Neural progenitor cell (in vitro differentiated cells): ENCODE results near the gene CFAP20DC. TPM values are rescaled to one million over a fixed set of nuclear protein-coding genes. Genes with fewer than 3 reads are reported as not detected.
A peak's percentile ranks its signal among the peaks of the same experiment; 100 is the strongest.

Source experiments
- DNase-seq: peaks from one replicate; pipeline ENCODE4 v3.0.0-alpha.2; 2016; ENCODE audit warnings: low spot score
- H2AFZ ChIP-seq: fragments of 200-600 bp; sonication (generic); replicated peaks from 2 replicates; pipeline ENCODE4 v1.6.1; 2016; ENCODE audit warnings: antibody characterized with exemption
- H3F3A ChIP-seq: fragments of 200-600 bp; sonication (generic); 2 replicates; pipeline ENCODE4 v1.6.1; 2016; ENCODE audit warnings: antibody characterized with exemption, low read depth
- H3K27ac ChIP-seq: fragments of 200-600 bp; sonication (generic); 2 replicates; pipeline ENCODE4 v1.5.1; 2016; ENCODE audit warnings: mild to moderate bottlenecking
- H3K27me3 ChIP-seq: fragments of 200-600 bp; sonication (generic); 2 replicates; pipeline ENCODE4 v1.6.1; 2016; ENCODE audit warnings: mild to moderate bottlenecking, moderate library complexity
- H3K36me3 ChIP-seq: fragments of 200-600 bp; sonication (generic); 2 replicates; pipeline ENCODE4 v1.5.1; 2016
- H3K4me1 ChIP-seq: fragments of 200-600 bp; sonication (generic); 2 replicates; pipeline ENCODE4 v1.6.1; 2016; ENCODE audit warnings: mixed run types
- H3K4me2 ChIP-seq: fragments of 200-600 bp; sonication (generic); 2 replicates; pipeline ENCODE4 v1.6.1; 2016
- H3K4me3 ChIP-seq: fragments of 200-600 bp; sonication (generic); 2 replicates; pipeline ENCODE4 v1.5.1; 2016
- H3K79me2 ChIP-seq: fragments of 200-600 bp; sonication (generic); 2 replicates; pipeline ENCODE4 v1.6.1; 2016; ENCODE audit warnings: low read depth
- H3K9ac ChIP-seq: fragments of 200-600 bp; sonication (generic); 2 replicates; pipeline ENCODE4 v1.6.1; 2016
- H3K9me3 ChIP-seq: fragments of 200-600 bp; sonication (generic); 2 replicates; pipeline ENCODE4 v1.5.1; 2016; ENCODE audit warnings: low read depth
- H4K20me1 ChIP-seq: fragments of 200-600 bp; sonication (generic); 2 replicates; pipeline ENCODE4 v1.6.1; 2016; ENCODE audit warnings: low read depth
- H3K27ac Mint-ChIP-seq: 3 replicates; pipeline ENCODE4 v1.8.0; 2021; ENCODE audit warnings: mixed read lengths
- H3K27me3 Mint-ChIP-seq: 2 replicates; pipeline ENCODE4 v1.8.0; 2022; ENCODE audit warnings: low read depth, mild to moderate bottlenecking, inconsistent platforms, moderate library complexity, mixed read lengths; ENCODE audit not compliant: insufficient read depth
- H3K36me3 Mint-ChIP-seq: 3 replicates; pipeline ENCODE4 v1.8.0; 2021; ENCODE audit warnings: mixed read lengths
- H3K4me1 Mint-ChIP-seq: 3 replicates; pipeline ENCODE4 v1.8.0; 2021; ENCODE audit warnings: mixed read lengths
- H3K4me3 Mint-ChIP-seq: 3 replicates; pipeline ENCODE4 v1.8.0; 2021; ENCODE audit warnings: mild to moderate bottlenecking, moderate library complexity, mixed read lengths
- H3K9me3 Mint-ChIP-seq: 3 replicates; pipeline ENCODE4 v1.8.0; 2020; ENCODE audit warnings: mixed read lengths
- CTCF ChIP-seq: fragments of 200-600 bp; sonication (generic); IDR thresholded peaks from 2 replicates; pipeline ENCODE4 v1.5.1; 2017; ENCODE audit warnings: antibody characterized with exemption, mild to moderate bottlenecking
- EZH2 ChIP-seq: fragments of 200-600 bp; sonication (generic); IDR thresholded peaks from 2 replicates; pipeline ENCODE4 v1.6.1; 2017; ENCODE audit warnings: antibody characterized with exemption, mild to moderate bottlenecking, moderate library complexity
- EZH2phosphoT487 ChIP-seq: fragments of 200-600 bp; sonication (generic); IDR thresholded peaks from 2 replicates; pipeline ENCODE4 v1.6.1; 2017; ENCODE audit warnings: antibody characterized with exemption
- total RNA-seq: library from RNA; depleted of rRNA; stranded (reverse); fragments of >200 nt; gene quantifications from 2 replicates; pipeline ENCODE4 v1.2.3, GENCODE V29; 2015; ENCODE audit warnings: low replicate concordance

Gene CFAP20DC
- total RNA-seq, 1 donor from 2014 or later, result 14.0 TPM

- no peak overlapping the region for H2AFZ ChIP-seq
- Mint-ChIP-seq H3K9me3 (no peaks in the 10 kb centered on the region), H3K4me1 (peaks cover 7% of the 10 kb centered on the region)
These were observed 85.8 kb downstream of the CFAP20DC start for GRCh38 chr3:58963928-58964503.

GRCh38 chr3:58962816-58963215, 87.0 kb downstream of the CFAP20DC start:
- Histone ChIP-seq H3K79me2 (no peaks in the 10 kb centered on the region), H2AFZ (no peak overlapping the region), H4K20me1 (no peaks in the 10 kb centered on the region), H3K4me1 (peaks cover 9% of the 10 kb centered on the region), H3K9me3 (no peaks in the 10 kb centered on the region), H3K4me2 (no peak overlapping the region), H3K27me3 (no peaks in the 10 kb centered on the region), H3K4me3 (no peak overlapping the region), H3F3A (no peaks in the 10 kb centered on the region), H3K27ac (no peak overlapping the region), H3K36me3 (no peaks in the 10 kb centered on the region), H3K9ac (no peak overlapping the region)
- Mint-ChIP-seq H3K27me3 (peaks cover 7% of the 10 kb centered on the region), H3K36me3 (no peaks in the 10 kb centered on the region), H3K9me3 (no peaks in the 10 kb centered on the region), H3K4me3 (no peak overlapping the region), H3K27ac (peak overlapping the region; percentile 22), H3K4me1 (peaks cover 7% of the 10 kb centered on the region)
- DNase-seq, result no peak
- no peak for TF ChIP-seq CTCF
- TF ChIP-seq EZH2phosphoT487, result no peak
- no peak for TF ChIP-seq EZH2

More at GRCh38 chr3:58963928-58964503, 85.8 kb downstream of the CFAP20DC start:
- Histone ChIP-seq H3K9me3 (no peaks in the 10 kb centered on the region), H3K4me2 (no peak overlapping the region), H4K20me1 (no peaks in the 10 kb centered on the region), H3K27me3 (no peaks in the 10 kb centered on the region), H3K9ac (no peak overlapping the region), H3K4me3 (no peak overlapping the region), H3K4me1 (peaks cover 9% of the 10 kb centered on the region), H3K79me2 (no peaks in the 10 kb centered on the region), H3F3A (no peaks in the 10 kb centered on the region), H3K36me3 (no peaks in the 10 kb centered on the region), H3K27ac (no peak overlapping the region)
- no peak for DNase-seq
- TF ChIP-seq CTCF (no peak), EZH2 (no peak), EZH2phosphoT487 (no peak)
- Mint-ChIP-seq H3K36me3 (no peaks in the 10 kb centered on the region), H3K27me3 (peaks cover 7% of the 10 kb centered on the region), H3K4me3 (no peak overlapping the region), H3K27ac (no peak overlapping the region)

- H3K27ac ChIP-seq, result no peak overlapping the region
- peaks cover 4% of the 10 kb centered on the region for H3K27me3 Mint-ChIP-seq
- H3K4me1 ChIP-seq, result peaks cover 9% of the 10 kb centered on the region
- TF ChIP-seq EZH2, result no peak
- TF ChIP-seq CTCF, result no peak
- TF ChIP-seq EZH2phosphoT487, result no peak
- no peaks in the 10 kb centered on the region for H3F3A ChIP-seq
- no peaks in the 10 kb centered on the region for H3K36me3 Mint-ChIP-seq
- peaks cover 7% of the 10 kb centered on the region for H3K4me1 Mint-ChIP-seq
- H3K27me3 ChIP-seq, result no peaks in the 10 kb centered on the region
- no peak overlapping the region for H3K4me3 Mint-ChIP-seq
- H3K36me3 ChIP-seq, result no peaks in the 10 kb centered on the region
- no peak for DNase-seq
- no peaks in the 10 kb centered on the region for H3K9me3 ChIP-seq
- H4K20me1 ChIP-seq, result no peaks in the 10 kb centered on the region
- H3K9me3 Mint-ChIP-seq, result no peaks in the 10 kb centered on the region
- no peaks in the 10 kb centered on the region for H3K79me2 ChIP-seq
- no peak overlapping the region for H3K27ac Mint-ChIP-seq
- H3K4me3 ChIP-seq, result no peak overlapping the region
- no peak overlapping the region for H3K9ac ChIP-seq
- H2AFZ ChIP-seq, result no peak overlapping the region
- no peak overlapping the region for H3K4me2 ChIP-seq
These were observed 87.7 kb downstream of the CFAP20DC start for GRCh38 chr3:58962040-58962651.
